SK-N-SH treated with all-trans-retinoic acid at 6 μM for 48 hours (cell line): ENCODE data around the gene EIF5.

Experiments used
- ATAC-seq: fragments of 200-7000 bp; cut with Tn5 transposase; 3 replicates; pipeline ENCODE4 v1.9.1; 2020; ENCODE audit warnings: mild to moderate bottlenecking, moderate library complexity
- ARNTL ChIP-seq: fragments of 450-650 bp; formaldehyde crosslinking; IDR thresholded peaks from 2 replicates; pipeline ENCODE4 v1.5.0; 2020; ENCODE audit warnings: low read depth, mild to moderate bottlenecking, moderate library complexity, borderline replicate concordance
- BACH2 ChIP-seq: fragments of 250-450 bp; sonication (Bioruptor Pico); IDR thresholded peaks from 2 replicates; pipeline ENCODE4 v1.9.0; 2021; ENCODE audit warnings: mild to moderate bottlenecking, borderline replicate concordance
- CREB5 ChIP-seq: fragments of 250-450 bp; sonication (Bioruptor Pico); IDR thresholded peaks from 2 replicates; pipeline ENCODE4 v1.5.1; 2020; ENCODE audit warnings: low read depth, mild to moderate bottlenecking, moderate library complexity
- CSDC2 ChIP-seq: fragments of 250-450 bp; sonication (Bioruptor Pico); IDR thresholded peaks from 2 replicates; pipeline ENCODE4 v1.5.0; 2020; ENCODE audit warnings: mild to moderate bottlenecking, moderate library complexity
- CSRNP3 ChIP-seq: fragments of 250-450 bp; sonication (Bioruptor Pico); IDR thresholded peaks from 2 replicates; pipeline ENCODE4 v1.5.1; 2021; ENCODE audit warnings: mild to moderate bottlenecking, moderate library complexity
- GLIS3 ChIP-seq: fragments of 250-450 bp; sonication (Bioruptor Pico); IDR thresholded peaks from 2 replicates; pipeline ENCODE4 v1.5.0; 2020; ENCODE audit warnings: mild to moderate bottlenecking, moderate library complexity
- ISL1 ChIP-seq: fragments of 250-450 bp; sonication (Bioruptor Pico); IDR thresholded peaks from 2 replicates; pipeline ENCODE4 v2.1.2; 2022; ENCODE audit warnings: mild to moderate bottlenecking, moderate library complexity
- OSR1 ChIP-seq: fragments of 250-450 bp; sonication (Bioruptor Pico); IDR thresholded peaks from 2 replicates; pipeline ENCODE4 v1.8.0; 2022; ENCODE audit warnings: moderate library complexity, mild to moderate bottlenecking, inconsistent platforms
- PATZ1 ChIP-seq: fragments of 250-450 bp; sonication (Bioruptor Pico); IDR thresholded peaks from 2 replicates; pipeline ENCODE4 v1.8.0; 2020; ENCODE audit warnings: mild to moderate bottlenecking, moderate library complexity, borderline replicate concordance
- PPARA ChIP-seq: fragments of 250-450 bp; sonication (Bioruptor Pico); IDR thresholded peaks from 2 replicates; pipeline ENCODE4 v1.5.0; 2020; ENCODE audit warnings: mild to moderate bottlenecking, borderline replicate concordance
- SNAI2 ChIP-seq: fragments of 250-450 bp; sonication (Bioruptor Pico); IDR thresholded peaks from 2 replicates; pipeline ENCODE4 v1.5.0; 2020; ENCODE audit warnings: mild to moderate bottlenecking, moderate library complexity
- TCF4 ChIP-seq: fragments of 250-450 bp; sonication (Bioruptor Pico); IDR thresholded peaks from 2 replicates; pipeline ENCODE4 v1.8.0; 2021; ENCODE audit warnings: mild to moderate bottlenecking, moderate library complexity, borderline replicate concordance
- TOX ChIP-seq: fragments of 250-450 bp; sonication (Bioruptor Pico); IDR thresholded peaks from 2 replicates; pipeline ENCODE4 v1.8.0; 2021; ENCODE audit warnings: mild to moderate bottlenecking, moderate library complexity, borderline replicate concordance
- ZC3H10 ChIP-seq: fragments of 250-450 bp; sonication (Bioruptor Pico); IDR thresholded peaks from 2 replicates; pipeline ENCODE4 v1.5.1; 2021; ENCODE audit warnings: mild to moderate bottlenecking, moderate library complexity
- ZFP3 ChIP-seq: fragments of 250-450 bp; sonication (Bioruptor Pico); IDR thresholded peaks from 2 replicates; pipeline ENCODE4 v1.5.0; 2020; ENCODE audit warnings: mild to moderate bottlenecking, moderate library complexity
- ZFP30 ChIP-seq: fragments of 450-650 bp; formaldehyde crosslinking; IDR thresholded peaks from 2 replicates; pipeline ENCODE4 v1.5.0; 2022; ENCODE audit warnings: mild to moderate bottlenecking, moderate library complexity
- ZNF8 ChIP-seq: fragments of 450-650 bp; formaldehyde crosslinking; IDR thresholded peaks from 2 replicates; pipeline ENCODE4 v1.5.0; 2020; ENCODE audit warnings: mild to moderate bottlenecking, moderate library complexity
- TF ChIP-seq, protein P1 (sequence below): fragments of 250-450 bp; sonication (Bioruptor Pico); IDR thresholded peaks from 2 replicates; pipeline ENCODE4 v1.8.0; 2021; ENCODE audit warnings: low read depth, mild to moderate bottlenecking, moderate library complexity, borderline replicate concordance
- TF ChIP-seq, protein P2 (sequence below): fragments of 250-450 bp; sonication (Bioruptor Pico); IDR thresholded peaks from 2 replicates; pipeline ENCODE4 v1.5.0; 2020; ENCODE audit warnings: mild to moderate bottlenecking, moderate library complexity

Gene EIF5

DNA sequence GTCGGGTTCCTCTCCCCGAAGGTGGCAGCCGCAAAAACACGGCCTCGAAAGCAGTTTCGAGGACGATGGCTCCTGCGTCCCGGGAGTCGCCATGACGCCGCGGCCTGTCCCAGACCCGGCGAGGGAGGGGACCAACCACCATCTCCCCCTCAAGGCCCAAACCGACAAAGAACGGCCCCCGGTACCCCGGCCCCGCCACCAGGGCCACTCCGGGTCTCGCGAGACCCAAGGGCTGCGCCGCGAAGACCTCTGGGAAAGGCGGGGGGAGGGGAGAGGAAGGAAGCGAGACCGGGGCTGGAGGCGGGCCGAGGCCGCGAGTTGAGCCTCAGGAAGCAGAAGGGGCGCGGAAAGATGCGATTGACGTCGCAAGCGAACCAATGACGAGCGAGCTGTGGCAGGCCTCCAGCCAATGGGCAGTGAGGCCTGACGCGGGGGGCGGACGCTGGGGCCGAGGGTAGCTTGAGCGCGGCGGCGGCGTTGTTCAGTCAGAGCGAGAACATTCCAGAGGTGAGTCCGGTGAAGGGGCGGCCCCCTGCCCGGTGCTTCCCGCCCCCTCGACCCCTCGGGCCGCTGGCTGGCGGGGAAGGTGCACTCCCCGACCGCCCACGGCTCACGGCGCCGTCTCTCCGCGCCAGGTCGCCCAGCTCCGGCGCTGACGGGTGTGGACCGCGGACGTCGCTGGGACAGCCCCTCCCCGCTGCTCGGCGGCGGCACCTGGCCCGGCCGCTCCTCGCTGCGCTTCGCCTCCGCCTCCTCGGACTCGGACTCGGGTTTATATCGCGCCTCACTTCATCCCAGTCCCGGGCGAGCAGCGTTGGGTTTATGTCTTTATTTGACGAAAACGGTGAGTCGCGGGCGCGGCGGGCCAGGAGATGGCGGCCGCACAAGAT, at the start of gene EIF5:
Gene EIF5, plus strand, starts transcription at position 484 of the 890 bp plus-strand sequence. CDS start 1,624 bp downstream, outside the sequence.
- TF ChIP-seq ZNF8 (CRISPR knock-in tag) (0 out of 2 replicates have a peak, but pooled peaks have one; percentile 20), CSDC2 (CRISPR knock-in tag) (no peak), CREB5 (CRISPR knock-in tag) (no peak), PPARA (CRISPR knock-in tag) (no peak), SNAI2 (CRISPR knock-in tag) (no peak), PATZ1 (peak; percentile 67; the same call in 1 of the 2 replicates), GLIS3 (CRISPR knock-in tag) (peak; percentile 67; the same call in 1 of the 2 replicates)
- TF ChIP-seq, protein P1, sequence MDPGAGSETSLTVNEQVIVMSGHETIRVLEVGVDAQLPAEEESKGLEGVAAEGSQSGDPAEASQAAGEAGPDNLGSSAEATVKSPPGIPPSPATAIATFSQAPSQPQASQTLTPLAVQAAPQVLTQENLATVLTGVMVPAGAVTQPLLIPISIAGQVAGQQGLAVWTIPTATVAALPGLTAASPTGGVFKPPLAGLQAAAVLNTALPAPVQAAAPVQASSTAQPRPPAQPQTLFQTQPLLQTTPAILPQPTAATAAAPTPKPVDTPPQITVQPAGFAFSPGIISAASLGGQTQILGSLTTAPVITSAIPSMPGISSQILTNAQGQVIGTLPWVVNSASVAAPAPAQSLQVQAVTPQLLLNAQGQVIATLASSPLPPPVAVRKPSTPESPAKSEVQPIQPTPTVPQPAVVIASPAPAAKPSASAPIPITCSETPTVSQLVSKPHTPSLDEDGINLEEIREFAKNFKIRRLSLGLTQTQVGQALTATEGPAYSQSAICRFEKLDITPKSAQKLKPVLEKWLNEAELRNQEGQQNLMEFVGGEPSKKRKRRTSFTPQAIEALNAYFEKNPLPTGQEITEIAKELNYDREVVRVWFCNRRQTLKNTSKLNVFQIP (CRISPR knock-in tag): no peak
- ATAC-seq: peak; percentile 94

GRCh38 chr14:103284574-103285467, 49.2 kb upstream of the EIF5 start:
- ATAC-seq: no peak
- TF ChIP-seq ZNF8 (CRISPR knock-in tag): no peak
- no peak for TF ChIP-seq OSR1
- TF ChIP-seq CSRNP3 (CRISPR knock-in tag): no peak
- no peak for TF ChIP-seq CREB5 (CRISPR knock-in tag)
- no peak for TF ChIP-seq ZFP30 (CRISPR knock-in tag)
- no peak for TF ChIP-seq SNAI2 (CRISPR knock-in tag)
- no peak for TF ChIP-seq ISL1 (CRISPR knock-in tag)
- TF ChIP-seq, protein P2, sequence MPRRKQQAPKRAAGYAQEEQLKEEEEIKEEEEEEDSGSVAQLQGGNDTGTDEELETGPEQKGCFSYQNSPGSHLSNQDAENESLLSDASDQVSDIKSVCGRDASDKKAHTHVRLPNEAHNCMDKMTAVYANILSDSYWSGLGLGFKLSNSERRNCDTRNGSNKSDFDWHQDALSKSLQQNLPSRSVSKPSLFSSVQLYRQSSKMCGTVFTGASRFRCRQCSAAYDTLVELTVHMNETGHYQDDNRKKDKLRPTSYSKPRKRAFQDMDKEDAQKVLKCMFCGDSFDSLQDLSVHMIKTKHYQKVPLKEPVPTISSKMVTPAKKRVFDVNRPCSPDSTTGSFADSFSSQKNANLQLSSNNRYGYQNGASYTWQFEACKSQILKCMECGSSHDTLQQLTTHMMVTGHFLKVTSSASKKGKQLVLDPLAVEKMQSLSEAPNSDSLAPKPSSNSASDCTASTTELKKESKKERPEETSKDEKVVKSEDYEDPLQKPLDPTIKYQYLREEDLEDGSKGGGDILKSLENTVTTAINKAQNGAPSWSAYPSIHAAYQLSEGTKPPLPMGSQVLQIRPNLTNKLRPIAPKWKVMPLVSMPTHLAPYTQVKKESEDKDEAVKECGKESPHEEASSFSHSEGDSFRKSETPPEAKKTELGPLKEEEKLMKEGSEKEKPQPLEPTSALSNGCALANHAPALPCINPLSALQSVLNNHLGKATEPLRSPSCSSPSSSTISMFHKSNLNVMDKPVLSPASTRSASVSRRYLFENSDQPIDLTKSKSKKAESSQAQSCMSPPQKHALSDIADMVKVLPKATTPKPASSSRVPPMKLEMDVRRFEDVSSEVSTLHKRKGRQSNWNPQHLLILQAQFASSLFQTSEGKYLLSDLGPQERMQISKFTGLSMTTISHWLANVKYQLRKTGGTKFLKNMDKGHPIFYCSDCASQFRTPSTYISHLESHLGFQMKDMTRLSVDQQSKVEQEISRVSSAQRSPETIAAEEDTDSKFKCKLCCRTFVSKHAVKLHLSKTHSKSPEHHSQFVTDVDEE (CRISPR knock-in tag): no peak
- no peak for TF ChIP-seq ZC3H10
- no peak for TF ChIP-seq ZFP3 (CRISPR knock-in tag)
- TF ChIP-seq TOX (CRISPR knock-in tag): no peak
- TF ChIP-seq, protein P1 (CRISPR knock-in tag): no peak
- no peak for TF ChIP-seq BACH2 (CRISPR knock-in tag)
- TF ChIP-seq ARNTL (CRISPR knock-in tag): no peak
- no peak for TF ChIP-seq PATZ1
- no peak for TF ChIP-seq TCF4 (CRISPR knock-in tag)
- TF ChIP-seq GLIS3 (CRISPR knock-in tag): no peak
